Measurements from ENCODE around the gene CREB3L2. TPM values are rescaled to one million over a fixed set of nuclear protein-coding genes. Genes with fewer than 3 reads are reported as not detected.

Gene CREB3L2
- total and polyA plus RNA-seq, 2 of the 8 experiments (the other 6 are each of a cell fraction or from before 2014, with no cell fraction given) = 14.4 to 48.3 TPM

- no peak for TF ChIP-seq CHD7 (IDR thresholded peaks at IDR 0.05; ENCODE audit: insufficient replicate concordance, low read length)
- TF ChIP-seq NRF1 (IDR thresholded peaks at IDR 0.05; ENCODE audit: low read depth, low read length) = no peak
- TF ChIP-seq TAF1 (IDR thresholded peaks at IDR 0.05; ENCODE audit: low read depth, low read length) = no peak
- TF ChIP-seq CTBP2 (IDR thresholded peaks at IDR 0.05; ENCODE audit: borderline replicate concordance, insufficient read depth, insufficient read length, low read length) = no peak
- no peak for TF ChIP-seq TCF12 (IDR thresholded peaks at IDR 0.05; ENCODE audit: low read depth, low read length)
- no peak for TF ChIP-seq RAD21 (IDR thresholded peaks at IDR 0.05 in 1 of 2, conservative IDR thresholded peaks at IDR 0.05 in 1 of 2; ENCODE audit: low read depth in 2 of 2, low read length in 2 of 2)
- TF ChIP-seq NANOG (IDR thresholded peaks at IDR 0.05; ENCODE audit: insufficient read depth, low read depth, low read length, poor library complexity, severe bottlenecking) = no peak
- TF ChIP-seq SIRT6 (IDR thresholded peaks at IDR 0.05; ENCODE audit: low read length) = no peak
Observed at GRCh38 chr7:137935884-137936508, 65.9 kb downstream of the CREB3L2 start (continued).
